CD4-positive, alpha-beta T cell treated with Interleukin-2 at 100 ng/mL for 4 hours (primary cell): ENCODE measurements around the gene DNAJC4.
A peak's percentile ranks its signal among the peaks of the same experiment; 100 is the strongest.

Experiments
- DNase-seq: peaks from one replicate; pipeline ENCODE4 v3.0.0-alpha.2; 2020; ENCODE audit warnings: low spot score

The DNAJC4 gene

GRCh38 chr11:64230171-64230984 is at the start of gene DNAJC4:
DNAJC4 (plus strand) TSS chr11:64230548; CDS start chr11:64230855, 307 bp downstream.
- DNase-seq: peak; percentile 88

GRCh38 chr11:64180891-64181290 is 49.5 kb upstream of the DNAJC4 start:
- DNase-seq: no peak

- DNase-seq: peak; percentile 44
Measured at GRCh38 chr11:64181506-64182411, 48.6 kb upstream of the DNAJC4 start.

- DNase-seq: no peak
Measured at GRCh38 chr11:64183890-64184289, 46.5 kb upstream of the DNAJC4 start.

GRCh38 chr11:64185175-64185692 is 45.1 kb upstream of the DNAJC4 start:
- DNase-seq: no peak

- peak; percentile 100 for DNase-seq
Measured at GRCh38 chr11:64185693-64186491, 44.5 kb upstream of the DNAJC4 start, which contains the start of gene STIP1. STIP1 (plus strand) TSS chr11:64186171; CDS start chr11:64186262, 91 bp downstream.

- DNase-seq: peak; percentile 64
Measured at GRCh38 chr11:64186492-64187165, 43.7 kb upstream of the DNAJC4 start.

GRCh38 chr11:64192434-64192833 is 37.9 kb upstream of the DNAJC4 start:
- DNase-seq: no peak

GRCh38 chr11:64196626-64197025 is 33.7 kb upstream of the DNAJC4 start:
- DNase-seq: no peak

GRCh38 chr11:64198511-64198910 is 31.8 kb upstream of the DNAJC4 start:
- DNase-seq: no peak

GRCh38 chr11:64201543-64201942 is 28.8 kb upstream of the DNAJC4 start:
- no peak for DNase-seq

- DNase-seq: no peak
Measured at GRCh38 chr11:64202992-64203391, 27.4 kb upstream of the DNAJC4 start.

GRCh38 chr11:64203421-64204079 is 26.8 kb upstream of the DNAJC4 start:
- no peak for DNase-seq

- DNase-seq: no peak
Measured at GRCh38 chr11:64204080-64204440, 26.3 kb upstream of the DNAJC4 start.

- peak; percentile 90 for DNase-seq
Measured at GRCh38 chr11:64204464-64204989, 25.8 kb upstream of the DNAJC4 start.

GRCh38 chr11:64206457-64207255 is 23.7 kb upstream of the DNAJC4 start, which contains the start of gene FERMT3:
FERMT3 (plus strand) TSS chr11:64206721; CDS start chr11:64207365, 644 bp downstream.
- DNase-seq: peak; percentile 71

GRCh38 chr11:64207256-64208085 is 22.9 kb upstream of the DNAJC4 start:
- DNase-seq: peak; percentile 79

GRCh38 chr11:64208086-64208795 is 22.1 kb upstream of the DNAJC4 start:
- DNase-seq: no peak
